Fibroblast of pulmonary artery (primary cell): Measurements from ENCODE around the gene RAB34.

Experiments used
- DNase-seq: peaks from one replicate; pipeline ENCODE4 v3.0.0-alpha.2; 2010; ENCODE audit warnings: low read depth
- H3K4me3 ChIP-seq: replicated peaks from 2 replicates; pipeline ENCODE4 v1.5.1; 2011; ENCODE audit warnings: low read depth, mild to moderate bottlenecking, control low read depth, low read length, moderate library complexity
- CTCF ChIP-seq: IDR thresholded peaks from 2 replicates; pipeline ENCODE4 v1.5.1; 2011; ENCODE audit warnings: mild to moderate bottlenecking, control low read depth, low read length, inconsistent platforms; ENCODE audit errors: missing control alignments

Gene RAB34

GRCh38 chr17:28710861-28711722 lies 6.6 kb downstream of the RAB34 start:
- peak; percentile 88 for DNase-seq
- peak overlapping the region; percentile 55 for H3K4me3 ChIP-seq
- TF ChIP-seq CTCF: no peak

GRCh38 chr17:28707339-28707720 lies 10.3 kb downstream of the RAB34 start:
- no peak for TF ChIP-seq CTCF
- DNase-seq: no peak
- H3K4me3 ChIP-seq: no peak overlapping the region

GRCh38 chr17:28706471-28707338 lies 11.0 kb downstream of the RAB34 start:
- no peak overlapping the region for H3K4me3 ChIP-seq
- TF ChIP-seq CTCF: no peak
- DNase-seq: no peak

- TF ChIP-seq CTCF: no peak
- H3K4me3 ChIP-seq: no peak overlapping the region
- DNase-seq: no peak
Observed at GRCh38 chr17:28705728-28706334, 11.8 kb downstream of the RAB34 start.

- no peak overlapping the region for H3K4me3 ChIP-seq
- TF ChIP-seq CTCF: no peak
- DNase-seq: no peak
Observed at GRCh38 chr17:28705074-28705659, 12.5 kb downstream of the RAB34 start.

- DNase-seq: no peak
- no peak overlapping the region for H3K4me3 ChIP-seq
- TF ChIP-seq CTCF: no peak
Observed at GRCh38 chr17:28704219-28704858, 13.3 kb downstream of the RAB34 start.
